LNCaP clone FGC (cell line): Measurements from ENCODE around the gene FA2H.
A peak's percentile ranks its signal among the peaks of the same experiment; 100 is the strongest.

Experiments used
- DNase-seq: peaks from one replicate; pipeline ENCODE4 v3.0.0-alpha.2; 2011; ENCODE audit warnings: low read depth
- H3K4me3 ChIP-seq: 2 replicates; pipeline ENCODE4 v1.5.1; 2011; ENCODE audit warnings: mild to moderate bottlenecking, low read depth, low read length, control low read depth
- TF ChIP-seq, protein P1 (sequence below): IDR thresholded peaks from 2 replicates; pipeline ENCODE4 v1.5.1; 2012; ENCODE audit warnings: mild to moderate bottlenecking; ENCODE audit not compliant: control insufficient read depth, insufficient read depth; ENCODE audit errors: extremely low read depth

The FA2H gene

DNA sequence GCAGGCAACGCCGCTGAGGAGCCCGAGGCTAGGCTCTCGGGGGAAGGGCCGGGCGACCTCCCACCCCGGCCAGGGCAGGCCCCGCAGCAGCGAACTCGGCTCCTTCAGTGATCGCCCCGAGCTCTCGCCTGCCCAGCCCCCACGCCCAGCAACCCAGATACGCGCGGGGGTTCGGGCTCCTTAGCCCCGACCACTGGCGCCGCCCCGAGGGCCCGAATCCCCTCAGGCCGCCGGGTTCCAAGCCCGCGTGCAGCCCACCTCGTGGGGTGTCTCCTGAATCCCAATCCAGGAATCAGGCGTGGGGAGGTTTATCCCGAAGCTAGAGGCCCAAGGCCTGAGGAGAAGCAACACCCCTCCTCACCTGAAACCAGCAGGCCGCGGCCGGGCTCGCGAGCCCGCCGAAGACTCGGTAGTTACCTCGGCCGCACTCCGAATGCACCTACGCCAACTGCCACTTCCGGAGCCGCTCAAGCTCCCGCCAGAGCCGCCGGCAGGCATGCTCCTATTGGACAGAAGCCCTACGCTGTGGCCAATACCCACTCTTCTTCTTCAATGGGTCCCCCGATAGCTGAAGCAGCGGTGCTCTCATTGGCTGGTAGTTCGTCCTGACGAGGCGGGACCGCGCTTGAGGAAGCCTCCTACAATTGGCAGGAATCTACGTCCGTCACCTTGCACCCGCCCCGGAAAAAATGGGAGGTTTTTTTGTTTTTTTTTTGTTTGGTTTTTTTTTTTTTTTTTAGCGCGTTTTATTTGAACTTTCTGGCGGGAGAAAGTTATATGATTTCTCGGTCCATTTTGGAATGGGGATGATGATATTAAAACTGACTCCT, 108.0 kb downstream of the FA2H start, which contains the start of gene RFWD3:
Gene RFWD3 (minus strand): TSS at position 453 of the 830 bp plus-strand sequence. CDS start 5,428 bp downstream, outside the sequence.
- TF ChIP-seq, protein P1, sequence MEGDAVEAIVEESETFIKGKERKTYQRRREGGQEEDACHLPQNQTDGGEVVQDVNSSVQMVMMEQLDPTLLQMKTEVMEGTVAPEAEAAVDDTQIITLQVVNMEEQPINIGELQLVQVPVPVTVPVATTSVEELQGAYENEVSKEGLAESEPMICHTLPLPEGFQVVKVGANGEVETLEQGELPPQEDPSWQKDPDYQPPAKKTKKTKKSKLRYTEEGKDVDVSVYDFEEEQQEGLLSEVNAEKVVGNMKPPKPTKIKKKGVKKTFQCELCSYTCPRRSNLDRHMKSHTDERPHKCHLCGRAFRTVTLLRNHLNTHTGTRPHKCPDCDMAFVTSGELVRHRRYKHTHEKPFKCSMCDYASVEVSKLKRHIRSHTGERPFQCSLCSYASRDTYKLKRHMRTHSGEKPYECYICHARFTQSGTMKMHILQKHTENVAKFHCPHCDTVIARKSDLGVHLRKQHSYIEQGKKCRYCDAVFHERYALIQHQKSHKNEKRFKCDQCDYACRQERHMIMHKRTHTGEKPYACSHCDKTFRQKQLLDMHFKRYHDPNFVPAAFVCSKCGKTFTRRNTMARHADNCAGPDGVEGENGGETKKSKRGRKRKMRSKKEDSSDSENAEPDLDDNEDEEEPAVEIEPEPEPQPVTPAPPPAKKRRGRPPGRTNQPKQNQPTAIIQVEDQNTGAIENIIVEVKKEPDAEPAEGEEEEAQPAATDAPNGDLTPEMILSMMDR = no peak
- peak; percentile 97 for DNase-seq

DNA sequence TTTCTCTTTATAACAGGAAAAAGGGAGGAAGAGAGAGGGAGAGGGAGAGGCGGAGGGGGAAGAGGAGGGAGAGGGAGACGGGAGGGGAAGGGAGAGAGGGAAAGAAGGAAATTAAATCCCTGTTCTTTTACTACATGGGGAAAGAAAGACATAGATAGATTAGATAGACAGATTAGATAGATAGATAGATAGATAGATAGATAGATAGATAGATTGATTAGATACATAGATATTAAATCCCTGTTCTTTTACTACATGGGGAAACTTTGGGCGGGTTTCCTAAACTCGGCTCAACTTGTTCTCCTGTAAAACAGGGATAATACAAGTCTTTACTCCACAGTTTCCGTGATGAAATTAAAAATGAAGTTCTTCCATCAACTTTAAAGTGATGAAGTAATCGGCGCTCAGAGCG, 108.6 kb downstream of the FA2H start:
- peak overlapping the region; percentile 94 for H3K4me3 ChIP-seq

More for the DNA sequence above, 108.0 kb downstream of the FA2H start, which contains the start of gene RFWD3:
- H3K4me3 ChIP-seq = peak within 1 kb of the TSS; percentile 94

More for the DNA sequence above, 108.6 kb downstream of the FA2H start:
- no peak for DNase-seq
- TF ChIP-seq, protein P1 = no peak
